HepG2 (cell line): ENCODE data around the gene FIZ1. TPM values are rescaled to one million over a fixed set of nuclear protein-coding genes. Genes with fewer than 3 reads are reported as not detected.

Experiments
- CC2D1A ChIP-seq: sonication (generic); formaldehyde crosslinking; IDR thresholded peaks from 2 replicates; pipeline ENCODE4 v1.8.1; 2023; ENCODE audit warnings: mild to moderate bottlenecking, missing genetic modification reagents
- CCDC6 ChIP-seq: sonication (generic); formaldehyde crosslinking; IDR thresholded peaks from 2 replicates; pipeline ENCODE4 v1.8.1; 2022; ENCODE audit warnings: mild to moderate bottlenecking, missing genetic modification reagents, moderate library complexity
- HOXD1 ChIP-seq: sonication (generic); formaldehyde crosslinking; IDR thresholded peaks from 2 replicates; pipeline ENCODE4 v1.5.0; 2020; ENCODE audit warnings: missing genetic modification reagents
- KDM1A ChIP-seq: IDR thresholded peaks from 2 replicates; pipeline ENCODE4 v1.6.1; 2016; ENCODE audit warnings: missing compliant biosample characterization
- PHF20 ChIP-seq: sonication (generic); formaldehyde crosslinking; IDR thresholded peaks from 2 replicates; pipeline ENCODE4 v1.5.0; 2020; ENCODE audit warnings: mild to moderate bottlenecking, missing genetic modification reagents
- RBM39 ChIP-seq: fragments of 200-400 bp; formaldehyde crosslinking; IDR thresholded peaks from one replicate; pipeline ENCODE4 v1.6.1; 2018; ENCODE audit warnings: antibody characterized with exemption, mild to moderate bottlenecking, low read depth, low read length; ENCODE audit not compliant: poor library complexity, severe bottlenecking
- SMARCC2 ChIP-seq: fragments of 450-650 bp; IDR thresholded peaks from 2 replicates; pipeline ENCODE4 v1.6.1; 2017; ENCODE audit warnings: antibody characterized with exemption, mild to moderate bottlenecking
- ZHX1 ChIP-seq: sonication (generic); formaldehyde crosslinking; IDR thresholded peaks from 2 replicates; pipeline ENCODE4 v1.8.1; 2022; ENCODE audit warnings: low read depth, mild to moderate bottlenecking, missing genetic modification reagents
- ZNF143 ChIP-seq: sonication (generic); formaldehyde crosslinking; IDR thresholded peaks from 2 replicates; pipeline ENCODE4 v1.4.0; 2020; ENCODE audit warnings: missing genetic modification reagents
- ZNF354B ChIP-seq: sonication (generic); formaldehyde crosslinking; IDR thresholded peaks from 2 replicates; pipeline ENCODE4 v1.8.0; 2022; ENCODE audit warnings: mild to moderate bottlenecking, missing genetic modification reagents
- ZNF407 ChIP-seq: sonication (generic); formaldehyde crosslinking; IDR thresholded peaks from one replicate; pipeline ENCODE4 v1.5.1; 2020; ENCODE audit warnings: mild to moderate bottlenecking, missing genetic modification reagents; ENCODE audit errors: not compliant biosample characterization
- ZNF687 ChIP-seq: sonication (generic); formaldehyde crosslinking; IDR thresholded peaks from 2 replicates; pipeline ENCODE4 v1.5.1; 2020; ENCODE audit warnings: mild to moderate bottlenecking, missing genetic modification reagents, moderate library complexity
- polyA plus RNA-seq, 8 experiments: library from polyadenylated mRNA; depleted of rRNA in 3 of 8; stranded (reverse) in 7 of 8; unstranded in 1 of 8; fragments of >200 nt; fragmentation: Illumina TruSeq in 4 of 8; extraction: Trizol in 4 of 8; gene quantifications; 2 replicates each; pipeline versions ENCODE4 v1.2.1 to v1.2.3, GENCODE V29; 2011 to 2016; ENCODE audit warnings: low read depth in 4 of 8, missing spikeins in 1 of 8, mixed read lengths in 1 of 8; ENCODE audit not compliant: insufficient read depth in 1 of 8
- total RNA-seq, 5 experiments: library from RNA; depleted of rRNA; stranded (reverse); fragments of >200 nt; fragmentation: Illumina TruSeq; extraction: Trizol; gene quantifications; 2 replicates each; pipeline ENCODE4 v1.2.3, GENCODE V29; 2016; ENCODE audit warnings: low read depth in 1 of 5

FIZ1 gene
- total and polyA plus RNA-seq, 2 of the 13 experiments (the other 11 are each of a cell fraction or from before 2014, with no cell fraction given), result 3.6 to 5.9 TPM

GRCh38 chr19:55585658-55586339, 13.5 kb downstream of the FIZ1 start (continued):
- TF ChIP-seq ZNF407 (CRISPR knock-in tag) (no peak), HOXD1 (CRISPR knock-in tag) (no peak), SMARCC2 (no peak), ZNF143 (CRISPR knock-in tag) (no peak), RBM39 (no peak), ZNF687 (CRISPR knock-in tag) (peak; percentile 58), KDM1A (CRISPR knock-in tag) (no peak), PHF20 (CRISPR knock-in tag) (no peak; the same call in 1 of the 2 replicates), CCDC6 (0 out of 2 replicates have a peak, but pooled peaks have one; percentile 31), ZNF354B (CRISPR knock-in tag) (no peak), ZHX1 (no peak), CC2D1A (CRISPR knock-in tag) (no peak)
